Measurements from ENCODE around the gene RNF217.

The RNF217 gene

DNA sequence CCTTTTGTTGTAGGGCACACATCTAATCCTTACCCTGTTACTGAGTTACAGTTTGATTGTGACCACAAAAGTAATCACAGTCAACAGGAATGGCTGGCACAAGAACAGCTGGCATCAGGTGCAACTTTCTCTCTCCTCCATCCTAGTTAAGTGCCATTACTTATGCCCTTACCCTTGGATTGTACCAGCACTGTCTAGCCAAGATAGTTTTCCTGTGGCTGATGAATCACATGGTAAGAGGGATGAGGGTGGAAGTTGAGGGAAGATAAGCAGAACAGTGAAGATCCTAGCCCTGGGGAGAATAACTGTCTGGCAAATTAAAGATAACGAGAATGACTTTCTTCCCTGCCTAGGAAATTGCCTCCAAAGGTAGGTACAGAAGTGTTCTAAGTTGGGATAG is 42.0 kb downstream of the RNF217 start:
- FAIRE-seq = no peak

DNA sequence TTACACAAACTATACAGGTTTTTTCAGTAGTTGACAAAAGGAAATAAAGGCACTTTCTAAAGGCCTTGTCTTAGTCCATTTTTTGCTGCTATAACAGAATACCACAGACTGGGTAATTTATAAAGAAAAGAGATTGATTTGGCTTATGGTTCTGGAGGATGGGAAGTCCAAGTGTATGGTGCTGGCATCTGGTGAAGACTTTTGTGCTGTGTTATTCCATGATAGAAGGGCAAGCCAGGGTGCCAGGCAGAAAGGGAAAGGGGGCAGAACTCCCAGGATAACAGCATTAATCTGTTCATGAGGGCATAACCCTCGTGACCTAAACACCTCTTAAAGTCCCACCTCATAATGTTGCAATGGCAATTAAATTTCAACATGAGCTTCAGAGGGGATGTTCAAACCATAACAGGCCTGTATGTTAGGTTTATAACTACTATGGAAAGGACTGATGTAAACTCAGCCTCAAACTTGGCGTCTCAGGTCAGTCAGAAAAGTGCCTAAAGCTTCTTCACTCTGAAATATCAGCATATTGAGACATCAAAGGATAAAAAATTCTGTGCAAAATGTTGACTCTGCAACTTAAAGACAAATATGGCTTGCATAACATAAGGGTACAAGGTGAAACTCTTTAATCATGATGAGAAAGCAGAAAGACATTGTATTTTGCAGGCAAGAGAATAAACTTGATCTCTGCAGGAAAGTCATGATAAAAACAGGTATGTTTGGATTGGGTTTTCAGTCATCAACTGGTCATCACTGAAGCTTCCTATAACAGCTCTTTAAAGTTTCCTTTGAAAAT is 42.8 kb downstream of the RNF217 start:
- TF ChIP-seq POLR2AphosphoS5 (IDR thresholded peaks at IDR 0.05; ENCODE audit: low read depth, low read length) (no peak), POLR2A (IDR thresholded peaks at IDR 0.05; ENCODE audit: low read depth, low read length) (no peak), TAF1 (IDR thresholded peaks at IDR 0.05; ENCODE audit: borderline replicate concordance, low read depth, low read length) (no peak)
- no peak for DNase-seq (ENCODE audit: insufficient read length)
- FAIRE-seq = no peak

More for the DNA sequence above, 42.0 kb downstream of the RNF217 start:
- TF ChIP-seq POLR2A (IDR thresholded peaks at IDR 0.05; ENCODE audit: low read depth, low read length) (no peak), POLR2AphosphoS5 (IDR thresholded peaks at IDR 0.05; ENCODE audit: low read depth, low read length) (no peak), TAF1 (IDR thresholded peaks at IDR 0.05; ENCODE audit: borderline replicate concordance, low read depth, low read length) (no peak)
- DNase-seq (ENCODE audit: insufficient read length) = no peak

GRCh38 chr6:125008261-125008703 is 46.0 kb downstream of the RNF217 start:
- no peak for DNase-seq (ENCODE audit: insufficient read length)
- TF ChIP-seq TAF1 (IDR thresholded peaks at IDR 0.05; ENCODE audit: borderline replicate concordance, low read depth, low read length) (no peak), POLR2A (IDR thresholded peaks at IDR 0.05; ENCODE audit: low read depth, low read length) (no peak), POLR2AphosphoS5 (IDR thresholded peaks at IDR 0.05; ENCODE audit: low read depth, low read length) (no peak)
- no peak for FAIRE-seq

GRCh38 chr6:125008957-125009356 is 46.7 kb downstream of the RNF217 start:
- FAIRE-seq = no peak
- no peak for DNase-seq (ENCODE audit: insufficient read length)
- no peak for TF ChIP-seq TAF1 (IDR thresholded peaks at IDR 0.05; ENCODE audit: borderline replicate concordance, low read depth, low read length)
- TF ChIP-seq POLR2AphosphoS5 (IDR thresholded peaks at IDR 0.05; ENCODE audit: low read depth, low read length) = no peak
- no peak for TF ChIP-seq POLR2A (IDR thresholded peaks at IDR 0.05; ENCODE audit: low read depth, low read length)

GRCh38 chr6:125009578-125009977 is 47.3 kb downstream of the RNF217 start:
- DNase-seq (ENCODE audit: insufficient read length) (no peak), FAIRE-seq (no peak)
- TF ChIP-seq POLR2A (IDR thresholded peaks at IDR 0.05; ENCODE audit: low read depth, low read length) = no peak
- TF ChIP-seq TAF1 (IDR thresholded peaks at IDR 0.05; ENCODE audit: borderline replicate concordance, low read depth, low read length) = no peak
- TF ChIP-seq POLR2AphosphoS5 (IDR thresholded peaks at IDR 0.05; ENCODE audit: low read depth, low read length) = no peak

GRCh38 chr6:125013938-125014660 is 51.9 kb downstream of the RNF217 start:
- no peak for TF ChIP-seq POLR2AphosphoS5 (IDR thresholded peaks at IDR 0.05; ENCODE audit: low read depth, low read length)
- no peak for TF ChIP-seq POLR2A (IDR thresholded peaks at IDR 0.05; ENCODE audit: low read depth, low read length)
- TF ChIP-seq TAF1 (IDR thresholded peaks at IDR 0.05; ENCODE audit: borderline replicate concordance, low read depth, low read length) = no peak
- DNase-seq (ENCODE audit: insufficient read length) (no peak), FAIRE-seq (no peak)

DNA sequence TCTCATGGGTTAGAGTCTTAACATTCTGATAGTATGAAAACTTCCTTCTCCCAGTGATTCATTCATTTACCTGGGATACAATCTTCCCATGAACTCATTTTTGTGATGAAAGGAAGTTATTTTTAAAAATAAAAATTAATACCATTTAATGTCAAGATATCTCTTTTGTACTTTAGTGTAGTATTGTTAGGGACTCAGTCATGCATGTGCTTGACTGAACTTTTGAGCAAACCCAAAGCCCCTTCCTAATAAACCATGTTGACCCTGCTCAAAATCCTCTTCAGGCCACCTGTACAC is 52.4 kb downstream of the RNF217 start:
- FAIRE-seq = no peak
- no peak for DNase-seq (ENCODE audit: insufficient read length)
- TF ChIP-seq POLR2AphosphoS5 (IDR thresholded peaks at IDR 0.05; ENCODE audit: low read depth, low read length) (no peak), TAF1 (IDR thresholded peaks at IDR 0.05; ENCODE audit: borderline replicate concordance, low read depth, low read length) (no peak), POLR2A (IDR thresholded peaks at IDR 0.05; ENCODE audit: low read depth, low read length) (no peak)

- FAIRE-seq (no peak), DNase-seq (ENCODE audit: insufficient read length) (no peak)
- TF ChIP-seq POLR2AphosphoS5 (IDR thresholded peaks at IDR 0.05; ENCODE audit: low read depth, low read length) (no peak), POLR2A (IDR thresholded peaks at IDR 0.05; ENCODE audit: low read depth, low read length) (no peak), TAF1 (IDR thresholded peaks at IDR 0.05; ENCODE audit: borderline replicate concordance, low read depth, low read length) (no peak)
Observed at GRCh38 chr6:125015152-125015551, 52.9 kb downstream of the RNF217 start.

GRCh38 chr6:125018136-125018535 is 55.9 kb downstream of the RNF217 start:
- DNase-seq (ENCODE audit: insufficient read length) (no peak), FAIRE-seq (no peak)
- no peak for TF ChIP-seq POLR2AphosphoS5 (IDR thresholded peaks at IDR 0.05; ENCODE audit: low read depth, low read length)
- no peak for TF ChIP-seq POLR2A (IDR thresholded peaks at IDR 0.05; ENCODE audit: low read depth, low read length)
- TF ChIP-seq TAF1 (IDR thresholded peaks at IDR 0.05; ENCODE audit: borderline replicate concordance, low read depth, low read length) = no peak

GRCh38 chr6:125019281-125019680 is 57.0 kb downstream of the RNF217 start:
- TF ChIP-seq POLR2AphosphoS5 (IDR thresholded peaks at IDR 0.05; ENCODE audit: low read depth, low read length) (no peak), POLR2A (IDR thresholded peaks at IDR 0.05; ENCODE audit: low read depth, low read length) (no peak), TAF1 (IDR thresholded peaks at IDR 0.05; ENCODE audit: borderline replicate concordance, low read depth, low read length) (no peak)
- DNase-seq (ENCODE audit: insufficient read length) (no peak), FAIRE-seq (no peak)

GRCh38 chr6:125019918-125020317 is 57.7 kb downstream of the RNF217 start:
- TF ChIP-seq POLR2AphosphoS5 (IDR thresholded peaks at IDR 0.05; ENCODE audit: low read depth, low read length) (no peak), TAF1 (IDR thresholded peaks at IDR 0.05; ENCODE audit: borderline replicate concordance, low read depth, low read length) (no peak), POLR2A (IDR thresholded peaks at IDR 0.05; ENCODE audit: low read depth, low read length) (no peak)
- FAIRE-seq = no peak

GRCh38 chr6:125020385-125020784 is 58.1 kb downstream of the RNF217 start:
- no peak for FAIRE-seq
- no peak for DNase-seq (ENCODE audit: insufficient read length)
- TF ChIP-seq POLR2A (IDR thresholded peaks at IDR 0.05; ENCODE audit: low read depth, low read length) = no peak
- TF ChIP-seq POLR2AphosphoS5 (IDR thresholded peaks at IDR 0.05; ENCODE audit: low read depth, low read length) = no peak
- no peak for TF ChIP-seq TAF1 (IDR thresholded peaks at IDR 0.05; ENCODE audit: borderline replicate concordance, low read depth, low read length)

More at GRCh38 chr6:125019918-125020317, 57.7 kb downstream of the RNF217 start:
- DNase-seq (ENCODE audit: insufficient read length) = no peak

Measured in GM12892 (cell line).